GM21526 (cell line): ENCODE measurements around the gene ANXA4.

ENCODE experiments used
- ATAC-seq: cut with Tn5 transposase; IDR thresholded peaks from one replicate; pipeline ENCODE4 v1.9.1; 2021; ENCODE audit warnings: moderate library complexity; ENCODE audit not compliant: unreplicated experiment, low FRiP score

The ANXA4 gene

GRCh38 chr2:69774984-69775982 lies 33.3 kb downstream of the ANXA4 start:
- no peak for ATAC-seq

GRCh38 chr2:69776886-69777785 lies 35.2 kb downstream of the ANXA4 start:
- ATAC-seq, result no peak

- ATAC-seq, result no peak
Measured at GRCh38 chr2:69777786-69778105, 35.8 kb downstream of the ANXA4 start.

GRCh38 chr2:69779258-69780001 lies 37.5 kb downstream of the ANXA4 start:
- ATAC-seq, result no peak

GRCh38 chr2:69780921-69781320 lies 39.0 kb downstream of the ANXA4 start:
- no peak for ATAC-seq

DNA sequence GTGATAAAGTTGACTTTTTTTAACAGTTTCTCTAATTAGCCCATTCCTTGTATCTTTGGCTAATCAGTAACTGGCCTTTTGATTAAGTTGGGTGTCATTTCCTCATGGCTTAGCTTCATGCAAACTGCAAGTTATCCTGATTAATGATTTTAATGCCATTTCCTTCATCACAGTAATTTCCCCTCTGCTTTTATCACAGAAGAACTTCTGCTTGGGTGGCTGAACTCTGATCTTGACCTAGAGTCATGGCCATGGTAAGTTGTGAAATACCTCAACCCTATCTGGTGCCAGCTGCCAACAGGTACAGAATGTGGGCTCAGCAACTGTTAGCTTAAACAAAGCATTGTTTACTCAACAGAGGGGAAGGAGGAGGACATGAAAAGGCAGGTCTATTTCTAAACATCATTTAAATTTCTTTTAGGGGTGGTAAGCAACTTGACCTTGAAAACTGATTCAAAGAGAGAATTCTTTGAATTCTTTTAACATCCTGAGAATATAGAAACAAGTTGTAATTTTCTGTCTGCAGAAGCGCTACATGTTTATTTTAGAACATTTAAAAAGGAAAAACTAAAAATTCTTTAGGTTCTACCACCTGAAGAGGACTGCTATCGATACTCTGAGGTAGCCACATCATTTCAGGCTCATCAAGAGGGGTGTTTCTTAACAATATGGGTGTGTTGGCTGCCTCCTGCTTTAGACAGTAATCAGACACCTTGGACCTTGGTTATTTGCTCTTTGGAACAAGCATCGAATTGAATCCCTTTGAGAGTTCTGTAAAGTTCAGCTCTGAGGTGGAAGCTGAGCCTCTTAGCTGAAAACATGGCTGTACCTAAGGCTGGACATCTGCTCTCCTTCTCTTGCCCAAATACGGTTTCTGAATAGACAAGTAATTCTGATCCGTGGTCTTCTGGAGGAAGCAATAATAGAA lies 39.7 kb downstream of the ANXA4 start:
- no peak for ATAC-seq

- no peak for ATAC-seq
Measured at GRCh38 chr2:69784228-69784627, 42.3 kb downstream of the ANXA4 start.

DNA sequence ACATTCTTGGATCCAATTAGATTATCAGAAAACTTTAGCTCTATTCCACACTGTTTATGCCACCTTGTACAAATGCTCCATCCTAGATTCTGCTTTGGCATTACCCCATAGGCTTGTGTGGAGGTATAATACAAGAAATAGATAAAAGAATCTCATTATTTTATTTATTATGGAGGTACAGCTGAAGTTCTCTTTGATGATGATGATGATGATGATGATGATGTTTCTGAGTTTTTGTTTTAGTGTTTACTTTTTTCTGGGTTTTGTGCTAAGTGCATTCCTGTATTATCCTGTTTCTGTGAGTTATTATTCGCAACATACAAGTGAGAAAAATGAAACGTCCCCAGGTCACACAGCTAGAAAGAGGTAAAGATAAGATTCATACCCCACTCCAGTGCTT lies 43.4 kb downstream of the ANXA4 start:
- ATAC-seq, result no peak

DNA sequence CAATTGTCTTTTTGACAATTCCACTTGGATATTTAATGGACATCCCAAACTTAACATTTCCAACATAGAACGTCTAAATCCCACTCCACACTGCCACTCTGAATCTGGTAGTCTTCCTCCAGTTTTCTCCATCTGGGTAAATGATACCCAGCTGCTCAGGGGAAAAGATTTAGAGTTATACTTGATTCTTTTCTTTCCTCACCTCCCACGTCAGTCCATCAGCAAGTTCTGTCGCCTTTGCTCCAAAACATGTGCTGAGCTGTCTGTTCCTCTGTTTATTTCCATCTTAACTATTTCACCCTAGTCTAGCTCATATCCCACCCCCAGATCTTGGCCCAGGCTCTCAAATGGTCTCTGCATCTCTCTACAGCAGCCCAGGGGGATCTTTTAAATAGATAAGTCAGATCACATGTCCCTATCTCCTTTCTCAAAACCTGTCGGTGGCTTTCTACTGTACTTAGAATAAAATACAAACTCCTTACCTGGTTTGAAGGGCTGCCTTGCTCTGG lies 44.2 kb downstream of the ANXA4 start:
- ATAC-seq, result no peak

GRCh38 chr2:69789175-69789721 lies 47.3 kb downstream of the ANXA4 start:
- ATAC-seq, result peak; percentile 73

DNA sequence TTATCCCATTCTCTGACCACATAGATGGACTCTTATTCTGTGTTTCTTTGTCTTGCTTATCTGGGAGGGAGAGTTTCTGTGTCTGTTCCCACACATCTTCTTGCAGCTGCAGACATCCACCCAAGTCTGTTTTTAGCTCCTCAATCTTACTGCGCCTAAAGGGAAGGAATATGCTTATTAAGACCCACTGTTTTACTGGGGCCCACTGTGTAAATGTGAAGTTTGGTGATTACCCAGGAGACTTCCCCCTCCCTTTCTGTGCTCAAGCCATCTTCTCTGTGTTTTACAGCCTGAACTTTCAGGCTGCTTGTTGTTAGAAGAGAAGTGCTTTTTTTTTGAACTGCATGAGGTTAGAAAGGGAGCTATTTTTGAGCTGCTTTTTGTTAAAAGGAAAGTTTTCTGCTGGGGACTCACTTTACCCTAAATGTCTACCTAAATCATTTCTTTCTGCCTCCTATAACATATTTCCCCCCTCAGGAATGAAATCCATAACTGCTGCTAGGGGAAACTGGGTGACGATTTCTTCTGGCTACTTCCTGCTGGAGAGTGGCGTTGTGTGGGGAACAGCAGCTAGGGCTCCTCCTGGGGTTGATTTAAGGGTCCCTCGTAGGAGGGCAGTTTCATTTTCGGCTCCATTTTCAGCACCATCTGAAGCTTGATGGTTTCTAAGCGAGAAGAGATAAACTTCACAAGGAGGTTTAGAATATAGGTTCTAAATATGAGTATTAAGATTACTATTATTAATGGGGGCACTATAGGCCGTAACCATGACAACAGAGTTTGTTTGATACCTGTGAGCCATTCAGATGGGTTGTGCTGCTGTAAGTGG lies 48.1 kb downstream of the ANXA4 start:
- ATAC-seq, result peak; percentile 50

GRCh38 chr2:69790601-69790959 lies 48.6 kb downstream of the ANXA4 start:
- no peak for ATAC-seq

DNA sequence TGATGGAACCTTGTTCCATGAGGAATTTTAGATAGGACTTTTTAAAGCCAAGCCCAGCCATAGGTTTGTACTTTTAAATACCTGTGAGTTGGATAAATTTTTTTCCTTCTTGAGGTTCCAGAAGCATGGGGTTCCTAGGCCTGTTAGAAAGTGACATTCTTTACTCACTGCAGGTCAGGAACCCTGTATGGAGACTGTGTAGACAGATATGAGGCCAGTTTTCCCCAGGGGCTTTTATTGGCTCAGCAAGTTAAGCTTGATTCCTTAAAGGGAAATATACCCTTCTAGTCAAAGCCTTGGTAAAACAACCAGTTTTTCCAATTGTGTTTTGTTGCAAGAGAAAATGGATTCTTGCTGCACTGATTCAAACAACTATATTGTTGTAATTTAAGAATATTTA lies 49.1 kb downstream of the ANXA4 start:
- ATAC-seq, result no peak

- no peak for ATAC-seq
Measured at GRCh38 chr2:69796174-69796573, 54.2 kb downstream of the ANXA4 start.

- ATAC-seq, result no peak
Measured at GRCh38 chr2:69797235-69797634, 55.3 kb downstream of the ANXA4 start.

GRCh38 chr2:69797836-69798289 lies 55.9 kb downstream of the ANXA4 start:
- no peak for ATAC-seq

DNA sequence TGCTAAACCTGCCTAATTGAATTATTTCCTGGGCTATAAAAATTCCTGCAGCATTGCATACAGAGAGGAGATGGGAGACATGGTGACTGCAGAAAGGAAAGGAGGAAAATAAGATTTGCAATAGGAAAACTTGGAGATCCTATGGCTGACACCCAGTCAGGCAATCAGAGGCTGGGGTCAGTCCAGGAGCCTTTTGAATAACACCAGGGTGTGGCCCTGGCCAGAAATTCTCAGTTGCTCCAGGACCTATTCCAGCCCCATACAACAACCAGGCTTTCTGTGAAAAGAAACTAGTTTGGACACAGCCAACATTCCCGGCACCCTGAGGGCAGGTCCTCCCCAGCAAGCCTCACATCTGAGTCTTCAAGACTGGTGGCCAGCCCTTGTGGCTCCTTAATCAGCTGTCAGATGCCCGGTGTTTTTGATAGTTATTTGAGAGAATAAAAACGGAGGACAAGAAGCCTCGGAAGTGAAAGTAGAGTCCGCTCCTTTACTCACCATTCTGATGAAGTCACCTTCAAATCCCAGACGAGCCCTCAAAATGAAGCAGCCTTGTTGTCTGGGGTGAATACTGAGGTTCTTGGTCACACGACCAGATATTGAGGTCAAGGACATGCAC lies 56.5 kb downstream of the ANXA4 start:
- no peak for ATAC-seq
